Neural crest cell (in vitro differentiated cells): Measurements from ENCODE around the gene SLC22A5. TPM values are rescaled to one million over a fixed set of nuclear protein-coding genes. Genes with fewer than 3 reads are reported as not detected.
A peak's percentile ranks its signal among the peaks of the same experiment; 100 is the strongest.

Source experiments
- DNase-seq: peaks from one replicate; pipeline ENCODE4 v3.0.0; 2021; ENCODE audit warnings: low read depth, mixed read lengths, low spot score
- H3K27ac Mint-ChIP-seq: one replicate; pipeline ENCODE4 v1.8.0; 2021; ENCODE audit warnings: mild to moderate bottlenecking, mixed read lengths; ENCODE audit not compliant: unreplicated experiment
- H3K27me3 Mint-ChIP-seq: 2 replicates; pipeline ENCODE4 v1.8.0; 2021; ENCODE audit warnings: low read depth, mild to moderate bottlenecking, mixed read lengths
- H3K36me3 Mint-ChIP-seq: 2 replicates; pipeline ENCODE4 v1.8.0; 2021; ENCODE audit warnings: low read depth, mild to moderate bottlenecking, mixed read lengths
- H3K4me1 Mint-ChIP-seq: 2 replicates; pipeline ENCODE4 v1.8.0; 2021; ENCODE audit warnings: mixed read lengths
- H3K4me3 Mint-ChIP-seq: one replicate; pipeline ENCODE4 v1.8.0; 2021; ENCODE audit warnings: mild to moderate bottlenecking, mixed read lengths
- H3K9me3 Mint-ChIP-seq: 2 replicates; pipeline ENCODE4 v1.8.0; 2021; ENCODE audit warnings: mixed read lengths
- CTCF ChIP-seq: fragments of 200-600 bp; sonication (generic); conservative IDR thresholded peaks from 2 replicates; pipeline ENCODE4 v1.5.0; 2021; ENCODE audit warnings: antibody characterized with exemption, mild to moderate bottlenecking
- total RNA-seq: library from RNA; stranded (reverse); gene quantifications from 2 replicates; pipeline ENCODE4 v1.2.1, GENCODE V29; 2021

The SLC22A5 gene
- total RNA-seq, 1 donor from 2014 or later = 5.6 TPM

DNA sequence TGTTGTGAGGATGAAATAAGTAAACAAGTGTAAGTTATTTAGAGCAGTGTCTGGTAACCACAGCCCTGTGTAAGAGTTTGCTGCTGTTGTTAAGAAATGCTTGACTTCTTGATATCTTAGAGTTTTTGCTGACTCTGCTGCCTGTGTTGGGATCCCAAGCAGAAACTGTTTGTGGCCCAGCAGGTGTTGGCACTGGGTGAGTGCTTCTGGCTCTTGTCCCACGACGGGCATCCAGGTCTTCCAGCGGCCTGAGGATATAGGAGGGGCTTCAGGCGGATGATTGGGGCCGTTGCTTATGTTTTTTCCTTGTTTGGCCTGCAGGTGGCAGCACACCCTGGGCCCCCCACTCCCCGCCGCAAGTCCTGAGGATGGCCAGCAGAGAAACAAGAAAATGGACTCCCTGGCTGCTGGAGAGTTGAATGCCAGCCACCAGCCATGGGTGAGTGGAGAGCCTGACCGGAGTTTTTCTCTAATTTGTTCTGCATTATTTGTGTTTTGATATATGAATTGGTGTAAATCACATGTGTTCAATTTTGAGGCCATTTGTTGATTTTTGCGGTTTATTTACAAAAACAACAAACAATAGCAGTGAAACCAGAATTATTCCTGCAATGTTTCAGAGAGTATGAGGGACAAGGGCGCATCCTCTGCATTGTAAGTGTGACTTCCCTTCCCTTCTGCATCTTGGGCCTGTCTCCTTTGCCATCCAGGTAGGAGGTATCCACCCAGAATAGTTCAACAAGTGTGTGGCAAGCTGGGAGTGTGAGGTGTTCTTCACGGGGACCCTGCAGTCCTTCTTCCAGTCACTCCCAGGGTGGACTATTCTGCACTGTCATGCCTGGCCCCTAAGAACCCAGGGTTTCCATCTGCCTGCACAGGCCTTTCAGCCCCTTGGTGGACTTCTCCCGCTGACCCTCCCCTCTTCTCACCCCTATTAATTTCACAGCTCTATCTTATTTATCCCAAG, 50.3 kb downstream of the SLC22A5 start:
- H3K36me3 Mint-ChIP-seq = no peaks in the 10 kb centered on the region
- H3K4me1 Mint-ChIP-seq = peaks cover 14% of the 10 kb centered on the region
- H3K27ac Mint-ChIP-seq = peak overlapping the region; percentile 76
- peak; percentile 66 for DNase-seq
- H3K9me3 Mint-ChIP-seq = no peaks in the 10 kb centered on the region
- peak overlapping the region; percentile 23 for H3K4me3 Mint-ChIP-seq
- TF ChIP-seq CTCF = peak; percentile 91
- H3K27me3 Mint-ChIP-seq = no peaks in the 10 kb centered on the region

- Mint-ChIP-seq H3K4me1 (peaks cover 14% of the 10 kb centered on the region), H3K27me3 (no peaks in the 10 kb centered on the region), H3K9me3 (no peaks in the 10 kb centered on the region), H3K27ac (no peak overlapping the region), H3K4me3 (no peak overlapping the region), H3K36me3 (no peaks in the 10 kb centered on the region)
- DNase-seq = no peak
- no peak for TF ChIP-seq CTCF
These were observed 51.3 kb downstream of the SLC22A5 start for GRCh38 chr5:132420706-132421272.

- no peaks in the 10 kb centered on the region for H3K27me3 Mint-ChIP-seq
- H3K4me3 Mint-ChIP-seq = no peak overlapping the region
- no peak overlapping the region for H3K27ac Mint-ChIP-seq
- H3K9me3 Mint-ChIP-seq = no peaks in the 10 kb centered on the region
- H3K4me1 Mint-ChIP-seq = peaks cover 14% of the 10 kb centered on the region
- no peak for TF ChIP-seq CTCF
- H3K36me3 Mint-ChIP-seq = no peaks in the 10 kb centered on the region
- DNase-seq = no peak
These were observed 52.0 kb downstream of the SLC22A5 start for GRCh38 chr5:132421462-132421861.

- peaks cover 14% of the 10 kb centered on the region for H3K4me1 Mint-ChIP-seq
These were observed 53.4 kb downstream of the SLC22A5 start for GRCh38 chr5:132422720-132423437.

More at GRCh38 chr5:132422720-132423437, 53.4 kb downstream of the SLC22A5 start:
- Mint-ChIP-seq H3K36me3 (no peaks in the 10 kb centered on the region), H3K4me3 (no peak overlapping the region), H3K27me3 (no peaks in the 10 kb centered on the region), H3K27ac (no peak overlapping the region), H3K9me3 (no peaks in the 10 kb centered on the region)
- DNase-seq = no peak
- TF ChIP-seq CTCF = no peak
